Neuronal stem cell (in vitro differentiated cells): Measurements from ENCODE around the gene NEMF.

Experiments
- DNase-seq: peaks from one replicate; pipeline ENCODE4 v3.0.0-alpha.2; 2013; ENCODE audit warnings: low spot score
- H2AFZ ChIP-seq: one replicate; pipeline ENCODE4 v1.6.1; 2013; ENCODE audit warnings: mild to moderate bottlenecking, low read length, inconsistent platforms
- H2AK5ac ChIP-seq: 2 replicates; pipeline ENCODE4 v1.6.1; 2013; ENCODE audit warnings: low read depth, mild to moderate bottlenecking, inconsistent platforms, low read length, moderate library complexity, mixed read lengths
- H2BK120ac ChIP-seq: 2 replicates; pipeline ENCODE4 v1.6.1; 2013; ENCODE audit warnings: low read depth, mild to moderate bottlenecking, inconsistent platforms, low read length, moderate library complexity, mixed read lengths
- H2BK12ac ChIP-seq: one replicate; pipeline ENCODE4 v1.6.1; 2013; ENCODE audit warnings: low read length, inconsistent platforms
- H2BK15ac ChIP-seq: 2 replicates; pipeline ENCODE4 v1.6.1; 2013; ENCODE audit warnings: mild to moderate bottlenecking, low read length, inconsistent platforms, mixed read lengths
- H2BK5ac ChIP-seq: one replicate; pipeline ENCODE4 v1.6.1; 2013; ENCODE audit warnings: inconsistent platforms, mild to moderate bottlenecking, low read length, moderate library complexity
- H3K14ac ChIP-seq: one replicate; pipeline ENCODE4 v1.6.1; 2013; ENCODE audit warnings: low read length, inconsistent platforms
- H3K18ac ChIP-seq: 2 replicates; pipeline ENCODE4 v1.6.1; 2013; ENCODE audit warnings: low read length, inconsistent platforms
- H3K23ac ChIP-seq: 2 replicates; pipeline ENCODE4 v1.6.1; 2013; ENCODE audit warnings: low read depth, mild to moderate bottlenecking, mixed read lengths, low read length, inconsistent platforms; ENCODE audit not compliant: poor library complexity
- H3K27ac ChIP-seq: replicated peaks from 3 replicates; pipeline ENCODE4 v1.5.1; 2013; ENCODE audit warnings: low read length, inconsistent platforms
- H3K27me3 ChIP-seq, 3 experiments: 2 replicates each; pipeline ENCODE4 v1.6.1; 2013; ENCODE audit warnings: low read length in 3 of 3, mild to moderate bottlenecking in 2 of 3, inconsistent platforms in 1 of 3, low read depth in 1 of 3, mixed read lengths in 1 of 3, moderate library complexity in 1 of 3; ENCODE audit not compliant: control insufficient read depth in 3 of 3, insufficient read depth in 3 of 3
- H3K36me3 ChIP-seq, 2 donors: replicated peaks in 1 of 2; 2 replicates each; pipeline ENCODE4 v1.6.1; 2013; ENCODE audit warnings: low read length in 2 of 2; ENCODE audit not compliant: control insufficient read depth in 2 of 2, insufficient read depth in 2 of 2
- H3K4ac ChIP-seq: 2 replicates; pipeline ENCODE4 v1.6.1; 2013; ENCODE audit warnings: inconsistent platforms, mild to moderate bottlenecking, low read length, moderate library complexity
- H3K4me1 ChIP-seq, 2 donors: 1 replicate in 1 of 2; 2 replicates in 1 of 2; pipeline ENCODE4 v1.6.1; 2013; ENCODE audit warnings: low read length in 2 of 2, low read depth in 1 of 2; ENCODE audit not compliant: control insufficient read depth in 2 of 2, insufficient read depth in 1 of 2
- H3K4me2 ChIP-seq: one replicate; pipeline ENCODE4 v1.6.1; 2013; ENCODE audit warnings: mild to moderate bottlenecking, low read length, inconsistent platforms; ENCODE audit not compliant: insufficient read depth, poor library complexity, severe bottlenecking
- H3K4me3 ChIP-seq, 2 donors: 2 replicates each; pipeline ENCODE4 v1.5.1; 2013; ENCODE audit warnings: low read length in 2 of 2, mild to moderate bottlenecking in 2 of 2, inconsistent platforms in 1 of 2, moderate library complexity in 1 of 2
- H3K79me1 ChIP-seq: one replicate; pipeline ENCODE4 v1.6.1; 2013; ENCODE audit warnings: low read depth, mild to moderate bottlenecking, inconsistent platforms, low read length, moderate library complexity
- H3K9ac ChIP-seq: one replicate; pipeline ENCODE4 v1.6.1; 2013; ENCODE audit warnings: mild to moderate bottlenecking, low read depth, low read length, inconsistent platforms; ENCODE audit not compliant: poor library complexity
- H3K9me3 ChIP-seq, 2 donors: replicated peaks in 1 of 2; 2 replicates each; pipeline versions ENCODE3 to v1.6.1; 2013; ENCODE audit warnings: low read length in 2 of 2, mild to moderate bottlenecking in 2 of 2, inconsistent platforms in 1 of 2, low read depth in 1 of 2, mixed read lengths in 1 of 2, moderate library complexity in 1 of 2; ENCODE audit not compliant: control insufficient read depth in 2 of 2, insufficient read depth in 1 of 2
- H4K8ac ChIP-seq: one replicate; pipeline ENCODE4 v1.6.1; 2013; ENCODE audit warnings: low read depth, mild to moderate bottlenecking, inconsistent platforms, low read length, moderate library complexity
- H4K91ac ChIP-seq: one replicate; pipeline ENCODE4 v1.6.1; 2013; ENCODE audit warnings: low read length, low read depth, mild to moderate bottlenecking, inconsistent platforms; ENCODE audit not compliant: poor library complexity
- WGBS, 2 donors: extraction: QIAGEN DNeasy Blood & Tissue Kit; methylation state at CpG; one replicate each; pipeline ENCODE4 v1.1.7; 2013; ENCODE audit warnings: missing lambda C conversion rate in 2 of 2, mixed read lengths in 1 of 2; ENCODE audit not compliant: insufficient read length in 2 of 2, insufficient replicate concordance in 1 of 2; ENCODE audit errors: extremely low coverage in 2 of 2; 5-methylcytosine and 5-hydroxymethylcytosine counted together

The NEMF gene

GRCh38 chr14:49882826-49883694 lies 30.5 kb upstream of the NEMF start:
- H2AK5ac ChIP-seq, result no peak overlapping the region
- WGBS, 2 donors, result no CpG with 5 or more reads among the region's 18 CpGs
- H2BK5ac ChIP-seq, result no peak overlapping the region
- H3K79me1 ChIP-seq, result no peaks in the 10 kb centered on the region
- DNase-seq, result no peak
- H2BK12ac ChIP-seq, result no peak overlapping the region
- no peaks in the 10 kb centered on the region for H3K27me3 ChIP-seq
- no peak overlapping the region for H3K27ac ChIP-seq
- no peak overlapping the region for H3K9ac ChIP-seq
- no peak overlapping the region for H3K4ac ChIP-seq
- no peak overlapping the region for H3K18ac ChIP-seq
- no peak overlapping the region for H2BK120ac ChIP-seq
- no peak overlapping the region for H3K4me2 ChIP-seq
- H4K8ac ChIP-seq, result no peak overlapping the region
- H3K23ac ChIP-seq, result no peak overlapping the region
- H3K4me1 ChIP-seq, result peaks cover 3 to 4% of the 10 kb centered on the region in 2 donors
- H2AFZ ChIP-seq, result peak overlapping the region; percentile 49
- H4K91ac ChIP-seq, result no peak overlapping the region
- H3K9me3 ChIP-seq, result no peaks in the 10 kb centered on the region
- H2BK15ac ChIP-seq, result no peak overlapping the region
- H3K14ac ChIP-seq, result no peak overlapping the region
- no peaks in the 10 kb centered on the region for H3K36me3 ChIP-seq
- no peak overlapping the region for H3K4me3 ChIP-seq

- H3K9me3 ChIP-seq, result no peaks in the 10 kb centered on the region
- peak overlapping the region; percentile 64 for H2AFZ ChIP-seq
- no peaks in the 10 kb centered on the region for H3K36me3 ChIP-seq
- H3K18ac ChIP-seq, result no peak overlapping the region
- no CpG with 5 or more reads among the region's 4 CpGs for WGBS, 2 donors
- H3K4ac ChIP-seq, result no peak overlapping the region
- H2BK5ac ChIP-seq, result no peak overlapping the region
- no peak overlapping the region for H4K8ac ChIP-seq
- H3K27me3 ChIP-seq, result no peaks in the 10 kb centered on the region
- H3K4me2 ChIP-seq, result no peak overlapping the region
- H2BK12ac ChIP-seq, result no peak overlapping the region
- no peak overlapping the region for H2AK5ac ChIP-seq
- no peak overlapping the region for H3K27ac ChIP-seq
- no peaks in the 10 kb centered on the region for H3K79me1 ChIP-seq
- H2BK15ac ChIP-seq, result no peak overlapping the region
- DNase-seq, result no peak
- no peak overlapping the region for H3K4me3 ChIP-seq
- peaks cover 3 to 4% of the 10 kb centered on the region in 2 donors for H3K4me1 ChIP-seq
- no peak overlapping the region for H2BK120ac ChIP-seq
- no peak overlapping the region for H3K14ac ChIP-seq
- H4K91ac ChIP-seq, result no peak overlapping the region
- H3K23ac ChIP-seq, result no peak overlapping the region
- no peak overlapping the region for H3K9ac ChIP-seq
Observed at GRCh38 chr14:49881350-49882001, 28.9 kb upstream of the NEMF start.

GRCh38 chr14:49880267-49881064 lies 27.9 kb upstream of the NEMF start:
- Histone ChIP-seq H3K4me2 (no peak overlapping the region), H2BK15ac (no peak overlapping the region), H3K9ac (no peak overlapping the region), H2BK120ac (no peak overlapping the region), H3K79me1 (no peaks in the 10 kb centered on the region), H3K23ac (no peak overlapping the region), H2BK5ac (no peak overlapping the region), H3K18ac (no peak overlapping the region), H3K27me3 (no peaks in the 10 kb centered on the region), H2BK12ac (no peak overlapping the region), H3K4me1 (peaks cover 0 to 1% of the 10 kb centered on the region in 2 donors), H3K4ac (no peak overlapping the region), H3K36me3 (no peaks in the 10 kb centered on the region), H2AFZ (no peak overlapping the region), H3K27ac (no peak overlapping the region), H4K91ac (no peak overlapping the region), H3K9me3 (no peaks in the 10 kb centered on the region), H3K14ac (no peak overlapping the region), H4K8ac (no peak overlapping the region), H3K4me3 (no peak overlapping the region), H2AK5ac (no peak overlapping the region)
- DNase-seq, result no peak
- WGBS, 2 donors, result no CpG with 5 or more reads among the region's 9 CpGs
